ENCODE data around the gene SKI.

DNA sequence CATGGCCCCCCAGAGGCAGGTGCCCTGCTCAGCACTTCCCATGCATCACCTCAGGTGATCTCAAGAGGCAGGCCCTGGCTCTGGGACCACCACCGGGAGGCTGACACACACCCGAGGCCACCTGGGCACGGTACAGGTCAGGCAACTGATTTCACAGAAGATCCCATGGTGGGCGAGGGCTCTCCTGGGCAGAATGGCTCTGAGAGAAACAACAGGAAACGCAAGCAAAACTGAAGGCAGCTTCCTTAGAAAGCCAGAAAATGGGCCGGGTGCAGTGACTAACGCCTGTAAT is 11.4 kb upstream of the SKI start:
- TF ChIP-seq, protein P1, sequence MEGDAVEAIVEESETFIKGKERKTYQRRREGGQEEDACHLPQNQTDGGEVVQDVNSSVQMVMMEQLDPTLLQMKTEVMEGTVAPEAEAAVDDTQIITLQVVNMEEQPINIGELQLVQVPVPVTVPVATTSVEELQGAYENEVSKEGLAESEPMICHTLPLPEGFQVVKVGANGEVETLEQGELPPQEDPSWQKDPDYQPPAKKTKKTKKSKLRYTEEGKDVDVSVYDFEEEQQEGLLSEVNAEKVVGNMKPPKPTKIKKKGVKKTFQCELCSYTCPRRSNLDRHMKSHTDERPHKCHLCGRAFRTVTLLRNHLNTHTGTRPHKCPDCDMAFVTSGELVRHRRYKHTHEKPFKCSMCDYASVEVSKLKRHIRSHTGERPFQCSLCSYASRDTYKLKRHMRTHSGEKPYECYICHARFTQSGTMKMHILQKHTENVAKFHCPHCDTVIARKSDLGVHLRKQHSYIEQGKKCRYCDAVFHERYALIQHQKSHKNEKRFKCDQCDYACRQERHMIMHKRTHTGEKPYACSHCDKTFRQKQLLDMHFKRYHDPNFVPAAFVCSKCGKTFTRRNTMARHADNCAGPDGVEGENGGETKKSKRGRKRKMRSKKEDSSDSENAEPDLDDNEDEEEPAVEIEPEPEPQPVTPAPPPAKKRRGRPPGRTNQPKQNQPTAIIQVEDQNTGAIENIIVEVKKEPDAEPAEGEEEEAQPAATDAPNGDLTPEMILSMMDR (IDR thresholded peaks at IDR 0.05; ENCODE audit: insufficient read depth, low read depth, low read length): no peak
- no peak for TF ChIP-seq EZH2 (IDR thresholded peaks at IDR 0.05; ENCODE audit: insufficient read depth, low read length)

Data from astrocyte (in vitro differentiated cells and primary cell).